H1 (cell line): ENCODE data around the gene GSTT4.

Source experiments
- CEBPB ChIP-seq: IDR thresholded peaks from 2 replicates; pipeline ENCODE4 v1.6.1; 2012; ENCODE audit warnings: low read depth, low read length
- CREB1 ChIP-seq: IDR thresholded peaks from 2 replicates; pipeline ENCODE4 v1.6.1; 2012; ENCODE audit warnings: inconsistent platforms
- EGR1 ChIP-seq: IDR thresholded peaks from 2 replicates; pipeline ENCODE4 v1.6.1; 2011; ENCODE audit warnings: low read depth, low read length, borderline replicate concordance
- EZH2 ChIP-seq: fragments of 200-600 bp; sonication (generic); IDR thresholded peaks from 2 replicates; pipeline ENCODE4 v1.7.1; 2012; ENCODE audit warnings: low read depth, mild to moderate bottlenecking, moderate library complexity, low read length, inconsistent platforms; ENCODE audit not compliant: severe bottlenecking
- JUN ChIP-seq: IDR thresholded peaks from 2 replicates; pipeline ENCODE4 v1.6.1; 2011; ENCODE audit warnings: low read depth, mild to moderate bottlenecking, improper control_type of control experiment, low read length
- POLR2A ChIP-seq, 2 experiments: IDR thresholded peaks; 1 replicate in 1 of 2; 2 replicates in 1 of 2; pipeline ENCODE4 v1.6.1; 2011; ENCODE audit warnings: low read depth in 2 of 2, low read length in 2 of 2, mild to moderate bottlenecking in 2 of 2; ENCODE audit errors: control extremely low read depth in 1 of 2
- RFX5 ChIP-seq: IDR thresholded peaks from 2 replicates; pipeline ENCODE4 v1.6.1; 2011; ENCODE audit warnings: low read depth, low read length, improper control_type of control experiment, borderline replicate concordance
- RXRA ChIP-seq: IDR thresholded peaks from 2 replicates; pipeline ENCODE4 v1.6.1; 2011; ENCODE audit warnings: low read depth, mild to moderate bottlenecking, low read length, moderate library complexity; ENCODE audit not compliant: insufficient read depth
- TEAD4 ChIP-seq: IDR thresholded peaks from 2 replicates; pipeline ENCODE4 v1.6.1; 2012; ENCODE audit warnings: low read depth, low read length, inconsistent platforms, mixed read lengths

- TF ChIP-seq EGR1, result no peak
- TF ChIP-seq JUN, result no peak
- no peak for TF ChIP-seq POLR2A (IDR thresholded peaks at IDR 0.05; ENCODE audit: control extremely low read depth in 1 of 2, low read depth in 2 of 2, low read length in 2 of 2)
- TF ChIP-seq TEAD4, result no peak
- no peak for TF ChIP-seq CREB1
- TF ChIP-seq EZH2, result no peak
- no peak for TF ChIP-seq RXRA
- no peak for TF ChIP-seq CEBPB
- no peak for TF ChIP-seq RFX5
Observed at GRCh38 chr22:24033731-24034130, 28.5 kb upstream of the GSTT4 start.
